Ammon's horn (tissue), 1 donor: ENCODE measurements around the gene MYRIP.
"Not testable (repeated sequence)": the region's sequence is repeated elsewhere in the genome, so short reads cannot be mapped to it uniquely, and the experiment has no call there.

ENCODE experiments used
- DNase-seq: peaks from one replicate; pipeline ENCODE4 v3.0.0-alpha.2; 2016; ENCODE audit warnings: low spot score

MYRIP gene

GRCh38 chr3:40130721-40131120, 321.3 kb downstream of the MYRIP start:
- DNase-seq = no peak

DNA sequence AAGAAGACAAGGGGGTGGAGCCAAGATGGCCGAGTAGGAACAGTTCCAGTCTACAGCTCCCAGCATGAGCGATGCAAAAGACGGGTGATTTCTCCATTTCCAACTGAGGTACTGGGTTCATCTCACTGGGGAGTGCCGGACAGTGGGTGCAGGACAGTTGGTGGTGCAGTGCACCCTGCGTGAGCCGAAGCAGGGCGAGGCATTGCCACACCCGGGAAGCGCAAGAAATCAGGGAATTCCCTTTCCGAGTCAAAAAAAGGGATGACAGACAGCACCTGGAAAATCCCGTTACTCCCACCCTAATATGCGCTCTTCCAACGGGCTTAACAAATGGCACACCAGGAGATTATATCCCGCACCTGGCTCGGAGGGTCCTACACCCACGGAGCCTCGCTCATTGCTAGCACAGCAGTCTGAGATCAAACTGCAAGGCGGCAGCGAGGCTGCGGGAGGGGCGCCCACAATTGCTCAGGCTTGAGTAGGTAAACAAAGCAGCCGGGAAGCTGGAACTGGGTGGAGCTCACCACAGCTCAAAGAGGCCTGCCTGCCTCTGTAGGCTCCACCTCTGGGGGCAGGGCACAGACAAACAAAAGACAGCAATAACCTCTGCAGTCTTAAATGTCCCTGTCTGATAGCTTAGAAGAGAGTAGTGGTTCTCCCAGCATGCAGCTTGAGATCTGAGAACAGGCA, 324.6 kb downstream of the MYRIP start:
- not testable (repeated sequence) for DNase-seq

DNA sequence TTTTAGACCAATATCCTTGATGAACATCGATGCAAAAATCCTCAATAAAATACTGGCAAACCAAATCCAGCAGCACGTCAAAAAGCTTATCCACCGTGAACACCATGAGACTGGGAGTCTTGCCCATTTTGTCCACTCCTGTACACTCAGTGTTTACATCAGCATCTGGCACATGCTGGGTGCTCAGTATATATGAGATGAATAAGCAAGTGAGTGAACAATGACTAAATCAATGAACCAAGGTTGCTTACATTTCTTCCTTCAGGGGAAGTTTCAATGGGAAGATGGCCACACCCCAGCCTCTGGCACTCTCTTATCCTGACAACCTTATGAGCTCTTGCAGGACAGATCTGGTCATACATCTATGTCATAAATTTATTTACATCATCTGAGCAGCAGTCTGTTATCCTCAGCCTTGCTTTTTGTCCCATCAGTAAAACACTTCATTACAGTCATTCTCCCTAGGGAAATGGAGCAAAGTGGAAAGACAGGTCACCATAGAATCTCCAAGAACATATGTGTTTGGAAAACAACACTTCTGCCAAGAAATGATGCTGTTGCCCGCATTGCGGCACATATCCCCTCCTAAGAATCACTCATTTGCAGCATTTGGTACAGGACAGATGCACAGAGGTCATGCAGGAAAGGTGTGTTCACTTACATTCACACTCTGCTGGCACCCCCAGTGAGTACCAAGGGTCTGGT, 328.3 kb downstream of the MYRIP start:
- no peak for DNase-seq

DNA sequence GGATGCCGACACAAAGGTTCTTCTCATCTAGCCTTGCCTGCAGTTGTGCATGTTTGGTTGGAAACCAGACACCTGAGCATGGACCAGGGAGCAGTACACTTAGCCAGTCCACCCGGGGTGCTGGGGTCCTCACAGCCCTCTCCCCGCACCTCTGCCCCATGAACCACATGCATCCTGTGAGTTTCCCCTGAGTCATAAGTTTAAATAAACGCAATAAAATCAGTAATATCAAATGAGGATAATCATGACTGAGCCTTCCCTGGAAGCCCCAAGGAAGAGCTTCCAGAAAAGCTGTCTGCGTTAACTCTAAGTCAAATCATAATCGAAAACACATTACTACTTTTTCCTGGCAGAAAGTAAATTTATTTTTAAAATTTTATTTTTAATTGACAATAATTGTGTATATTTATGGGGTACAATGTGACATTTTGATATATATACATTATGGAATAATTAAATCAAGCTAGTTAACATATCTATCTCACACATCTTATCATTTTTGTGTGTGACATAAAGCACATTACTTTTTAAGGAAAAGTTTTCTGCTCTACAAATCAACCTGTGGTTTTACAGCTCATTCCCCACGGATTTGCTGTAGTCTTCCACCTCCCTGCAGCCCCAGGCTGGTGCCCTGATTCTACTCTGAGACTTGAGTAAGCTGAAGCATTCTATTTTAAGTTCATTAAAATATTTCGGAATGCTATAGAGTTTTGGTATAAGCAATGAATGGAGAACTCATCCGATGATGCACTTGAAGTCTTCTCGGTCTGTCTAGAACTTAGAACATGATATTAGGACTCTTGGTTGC, 334.1 kb downstream of the MYRIP start:
- no peak for DNase-seq

DNA sequence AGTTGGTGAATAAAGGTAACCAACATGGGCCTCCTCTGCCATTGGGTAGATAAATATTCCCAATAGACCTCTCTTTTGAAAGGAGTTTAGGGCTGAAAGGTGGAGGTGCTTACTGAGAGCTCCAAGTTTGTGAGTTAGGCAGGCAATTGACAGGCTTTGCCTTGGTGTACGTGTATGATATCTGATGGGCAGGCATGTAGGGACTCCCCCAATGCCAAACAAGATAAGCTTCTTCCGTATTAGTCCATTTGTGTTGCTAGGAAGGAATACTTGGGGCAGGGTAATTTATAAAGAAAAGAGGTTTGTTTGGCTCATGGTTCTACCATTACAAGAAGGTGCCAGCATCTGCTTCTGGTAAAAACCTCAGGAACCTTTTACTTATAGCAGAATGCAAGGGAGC, 339.4 kb downstream of the MYRIP start:
- DNase-seq = no peak

DNA sequence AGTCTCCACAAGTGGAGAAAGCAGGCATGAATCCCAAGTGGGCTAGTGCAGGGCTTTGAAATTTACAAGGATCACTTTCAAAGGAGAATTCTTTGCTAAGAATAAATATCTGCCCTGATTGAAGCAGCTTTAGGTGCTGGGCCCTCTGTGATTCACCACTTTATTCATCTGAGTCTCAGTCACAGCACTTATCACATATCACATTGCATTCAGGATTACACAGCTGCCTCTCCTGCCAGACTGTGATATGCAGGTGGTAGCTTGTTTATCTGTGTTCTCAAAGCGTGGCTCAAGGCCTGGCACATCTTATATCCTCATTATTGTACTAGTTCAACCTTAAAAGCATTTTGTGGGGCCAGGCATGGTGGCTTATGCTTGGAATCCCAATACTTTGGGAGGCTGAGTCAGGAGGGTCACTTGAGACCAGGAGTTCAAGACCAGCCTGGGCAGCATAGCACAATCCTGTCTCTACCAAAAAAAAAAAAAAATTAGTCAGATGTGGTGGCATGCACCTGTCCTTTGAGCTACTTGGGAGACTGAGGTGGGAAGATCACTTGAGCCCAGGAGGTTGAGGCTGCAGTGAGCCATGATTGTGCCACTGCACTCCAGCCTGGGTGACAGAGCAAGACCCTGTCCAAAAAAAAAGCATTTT, 343.2 kb downstream of the MYRIP start:
- no peak for DNase-seq

DNA sequence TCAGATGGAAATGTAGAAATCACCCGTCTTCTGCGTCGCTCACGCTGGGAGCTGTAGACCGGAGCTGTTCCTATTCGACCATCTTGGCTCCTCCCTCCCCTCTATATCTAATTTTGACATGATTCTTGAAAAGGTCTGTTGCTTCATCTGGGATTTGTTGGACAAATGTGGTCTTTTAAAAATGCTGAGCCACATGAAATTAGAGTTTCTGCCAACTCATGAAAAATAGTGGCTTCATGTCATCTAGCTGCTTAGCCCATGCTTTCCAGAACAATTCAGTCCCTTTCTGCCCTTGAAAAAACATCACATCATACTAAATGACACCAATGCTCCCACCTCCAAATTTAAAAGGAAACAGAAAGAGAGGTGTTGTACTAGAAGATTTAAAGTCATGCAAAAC, 351.5 kb downstream of the MYRIP start:
- DNase-seq = no peak

GRCh38 chr3:40162616-40163015, 353.2 kb downstream of the MYRIP start:
- no peak for DNase-seq

DNA sequence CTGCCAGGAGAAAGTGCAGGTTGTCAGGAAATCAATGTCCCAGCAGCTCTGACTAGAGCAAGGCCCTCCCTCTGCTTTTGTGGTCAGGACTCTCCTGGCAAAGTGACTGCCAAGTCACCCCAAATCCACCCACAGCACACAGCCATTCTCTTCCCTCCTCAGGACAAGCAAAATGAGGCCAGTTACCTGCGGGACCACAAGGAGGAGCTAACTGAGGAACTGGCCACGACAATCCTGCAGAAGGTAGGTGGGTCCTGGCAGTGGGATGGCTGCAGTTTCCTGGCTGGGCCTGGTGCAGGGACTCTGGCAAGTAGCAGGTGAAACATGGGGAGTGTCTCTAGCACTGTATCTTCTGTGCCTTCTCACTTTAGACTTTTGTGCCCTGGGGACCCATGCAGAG, 357.6 kb downstream of the MYRIP start:
- no peak for DNase-seq

- no peak for DNase-seq
Observed at GRCh38 chr3:40167958-40168357, 358.5 kb downstream of the MYRIP start.

GRCh38 chr3:40169983-40170382, 360.6 kb downstream of the MYRIP start:
- no peak for DNase-seq

GRCh38 chr3:40170395-40170794, 361.0 kb downstream of the MYRIP start:
- no peak for DNase-seq

DNA sequence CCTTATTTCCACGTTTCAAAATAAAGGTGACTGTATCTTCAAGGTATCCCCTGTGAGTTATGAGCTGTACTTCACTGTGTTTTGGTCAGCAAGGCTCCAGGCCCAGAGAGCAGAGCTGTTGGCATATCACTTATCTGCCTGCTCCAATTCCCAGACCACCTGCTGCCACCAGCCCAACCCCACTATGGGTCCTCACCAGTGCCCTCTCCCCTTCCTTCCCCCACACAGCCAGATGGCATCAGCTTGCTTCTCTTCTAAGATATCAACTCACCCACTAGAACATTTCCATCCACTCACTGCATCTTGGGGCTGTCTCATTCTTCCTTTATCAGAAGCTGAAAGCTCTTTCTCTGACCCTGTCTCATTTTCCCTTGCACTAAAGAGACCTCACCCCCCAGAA, 363.2 kb downstream of the MYRIP start:
- DNase-seq = no peak

GRCh38 chr3:40173227-40173721, 363.9 kb downstream of the MYRIP start:
- peak; percentile 96 for DNase-seq

DNA sequence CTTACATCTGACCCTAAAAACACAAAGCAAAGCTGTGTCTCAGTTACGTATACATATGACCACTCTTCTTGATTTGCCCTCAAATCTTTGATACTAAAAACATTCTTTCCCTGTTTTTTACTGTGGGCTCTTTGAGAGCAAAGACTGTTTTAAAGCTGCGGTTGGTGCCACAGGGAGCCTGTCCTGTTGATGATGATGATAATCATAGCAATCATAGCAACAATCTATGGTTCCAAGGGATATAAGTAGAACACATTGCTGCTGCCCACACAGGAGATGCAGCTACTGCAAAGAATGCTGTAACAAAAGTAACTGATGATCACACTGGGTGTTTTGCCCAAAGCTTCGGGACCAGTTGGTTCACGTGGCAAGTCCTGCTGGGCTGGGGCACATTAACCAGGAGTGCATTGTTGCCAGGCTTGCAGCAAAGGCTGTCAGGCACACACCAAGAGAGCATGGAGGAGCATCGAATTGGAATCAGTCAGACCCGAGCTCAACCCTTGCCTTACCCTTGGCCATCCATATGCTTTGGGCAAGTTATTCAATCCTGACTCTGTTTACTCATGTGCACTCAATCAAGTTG, 368.7 kb downstream of the MYRIP start:
- DNase-seq = no peak

DNA sequence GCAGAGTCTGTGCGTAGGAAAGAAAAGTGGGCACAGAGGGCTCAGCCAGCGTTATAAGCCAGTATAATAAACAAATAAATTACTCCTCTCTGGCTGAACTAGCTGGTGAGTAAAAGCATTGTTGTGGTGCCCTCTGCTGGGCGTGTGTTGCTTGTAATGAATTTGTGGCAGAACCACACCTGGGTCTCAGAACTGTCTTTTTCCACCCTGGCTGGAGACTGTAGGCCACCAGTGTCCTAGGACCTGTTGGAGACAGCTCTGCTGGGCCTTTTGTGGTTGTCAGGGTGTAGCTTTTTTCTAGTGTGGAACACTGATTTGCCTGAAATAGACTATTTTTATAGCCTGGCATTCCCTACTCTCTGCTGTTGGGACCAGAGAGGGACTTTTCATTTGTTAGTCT, 369.6 kb downstream of the MYRIP start:
- peak; percentile 90 for DNase-seq

- DNase-seq = no peak
Observed at GRCh38 chr3:40181182-40181581, 371.8 kb downstream of the MYRIP start.

DNA sequence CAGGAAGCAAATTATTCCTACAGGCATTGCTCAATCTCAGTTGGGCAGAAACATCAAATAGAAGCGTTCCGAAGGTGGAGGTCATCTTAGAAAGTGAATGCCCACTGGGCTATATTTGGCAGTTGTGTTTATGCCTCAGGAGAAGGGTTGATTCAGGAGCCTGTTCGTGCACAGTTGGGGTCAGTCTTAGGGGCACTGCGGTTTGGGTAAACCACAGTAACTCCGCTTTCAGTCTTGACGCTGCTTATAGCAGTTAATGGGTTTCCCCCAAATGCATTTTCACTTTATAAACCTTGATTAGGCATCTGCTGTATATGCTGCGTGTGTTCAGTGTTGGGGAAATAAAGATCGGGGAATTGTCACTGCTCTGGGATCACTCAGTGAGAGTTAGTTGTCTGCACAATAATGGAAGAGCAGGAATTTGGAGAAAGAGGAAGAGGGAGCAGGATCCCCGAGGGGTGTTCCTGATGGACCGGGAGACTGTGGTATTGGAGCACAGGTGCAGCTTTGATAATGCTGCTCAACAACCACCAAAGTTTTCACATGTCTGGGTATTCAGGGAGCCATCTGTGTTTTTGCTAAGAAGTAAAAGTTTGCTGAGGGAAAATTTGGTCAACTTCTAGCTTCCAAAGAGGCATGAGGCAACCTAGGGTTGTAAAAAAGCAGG, 375.8 kb downstream of the MYRIP start:
- DNase-seq = no peak

DNA sequence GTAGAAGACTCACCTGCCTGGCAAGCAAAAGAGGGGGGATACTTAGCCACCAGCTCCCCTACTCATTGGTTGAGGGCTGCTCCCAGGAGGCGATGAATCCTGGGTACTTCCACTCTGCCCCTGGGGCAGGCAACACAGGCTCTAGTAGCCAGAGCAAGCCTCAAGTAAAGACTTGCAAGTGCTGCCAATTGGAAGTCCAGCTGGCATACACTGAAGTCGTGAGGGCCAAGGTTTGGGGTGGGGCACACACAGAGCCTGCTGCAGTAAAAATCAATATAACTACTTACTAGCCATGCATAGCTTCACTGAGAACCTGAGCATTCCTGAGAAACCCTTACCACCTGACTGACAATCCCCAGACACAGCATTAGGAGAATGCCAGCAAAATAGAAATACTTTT, 377.1 kb downstream of the MYRIP start:
- DNase-seq = no peak

GRCh38 chr3:40187945-40188344, 378.5 kb downstream of the MYRIP start:
- no peak for DNase-seq

GRCh38 chr3:40189118-40189517, 379.7 kb downstream of the MYRIP start:
- no peak for DNase-seq
